Tibial artery (tissue), 4 donors: ENCODE measurements around the gene HDAC2.

Experiments used
- DNase-seq, 2 donors: peaks; one replicate each; pipeline ENCODE4 v3.0.0-alpha.2; 2019
- H3K27ac ChIP-seq, 2 donors: fragments of 200-600 bp; sonication (generic) in 1 of 2; 1 replicate in 1 of 2; 2 replicates in 1 of 2; pipeline ENCODE4 v1.5.1; 2018 to 2019; ENCODE audit warnings: mild to moderate bottlenecking in 1 of 2
- H3K27me3 ChIP-seq, 2 donors: fragments of 200-600 bp; sonication (generic) in 1 of 2; one replicate each; pipeline versions ENCODE4 v1.5.1 to v1.6.0; 2016 to 2019
- H3K36me3 ChIP-seq, 3 donors: fragments of 200-600 bp; sonication (generic) in 2 of 3; one replicate each; pipeline ENCODE4 v1.5.1; 2016 to 2019; ENCODE audit warnings: mild to moderate bottlenecking in 2 of 3
- H3K4me1 ChIP-seq, 4 donors: fragments of 200-600 bp; sonication (generic) in 2 of 4; 1 replicate in 3 of 4; 2 replicates in 1 of 4; pipeline ENCODE4 v1.5.1; 2016 to 2019
- H3K4me3 ChIP-seq, 2 donors: fragments of 200-600 bp; sonication (generic) in 1 of 2; 1 replicate in 1 of 2; 2 replicates in 1 of 2; pipeline ENCODE4 v1.5.1; 2018 to 2019; ENCODE audit warnings: mild to moderate bottlenecking in 2 of 2
- H3K9me3 ChIP-seq, 3 donors: fragments of 200-600 bp; sonication (generic) in 1 of 3; one replicate each; pipeline ENCODE4 v1.5.1; 2016 to 2019
- CTCF ChIP-seq, 2 experiments: fragments of 200-600 bp in 1 of 2; fragments of 450-650 bp in 1 of 2; IDR thresholded peaks; one replicate each; pipeline ENCODE4 v1.5.1; 2017 to 2019; ENCODE audit warnings: antibody characterized with exemption in 2 of 2, mild to moderate bottlenecking in 1 of 2, moderate library complexity in 1 of 2
- intact Hi-C: fragments of 100-400 bp; cut with DNase I; formaldehyde crosslinking; loops from one replicate; pipeline ENCODE4 v1.15.0; 2023; ENCODE audit warnings: low total_unique reads

Gene HDAC2

GRCh38 chr6:114008331-114008730, 37.4 kb upstream of the HDAC2 start:
- H3K9me3 ChIP-seq: no peaks in the 10 kb centered on the region
- no peaks in the 10 kb centered on the region for H3K36me3 ChIP-seq
- no peak overlapping the region for H3K4me3 ChIP-seq
- no peak for DNase-seq
- H3K4me1 ChIP-seq: peaks cover 0 to 4% (median 0%) of the 10 kb centered on the region in 4 donors
- intact Hi-C loops: no loop called here
- no peak overlapping the region for H3K27ac ChIP-seq
- H3K27me3 ChIP-seq: no peaks in the 10 kb centered on the region
- TF ChIP-seq CTCF (IDR thresholded peaks at IDR 0.05): no peak

GRCh38 chr6:114007516-114007915, 36.6 kb upstream of the HDAC2 start:
- no peak for DNase-seq
- no peak for TF ChIP-seq CTCF (IDR thresholded peaks at IDR 0.05)
- Histone ChIP-seq H3K9me3 (no peaks in the 10 kb centered on the region), H3K36me3 (no peaks in the 10 kb centered on the region), H3K4me3 (no peak overlapping the region), H3K27ac (no peak overlapping the region), H3K4me1 (peaks cover 0 to 4% (median 0%) of the 10 kb centered on the region in 4 donors), H3K27me3 (no peaks in the 10 kb centered on the region)
- intact Hi-C loops: no loop called here

- DNase-seq: no peak
- no peaks in the 10 kb centered on the region for H3K36me3 ChIP-seq
- H3K4me3 ChIP-seq: no peak overlapping the region
- intact Hi-C loops: no loop called here
- no peak overlapping the region for H3K27ac ChIP-seq
- no peak for TF ChIP-seq CTCF (IDR thresholded peaks at IDR 0.05)
- H3K27me3 ChIP-seq: no peaks in the 10 kb centered on the region
- peaks cover 3 to 28% (median 8%) of the 10 kb centered on the region in 4 donors for H3K4me1 ChIP-seq
- no peaks in the 10 kb centered on the region for H3K9me3 ChIP-seq
Observed at GRCh38 chr6:114001354-114001753, 30.4 kb upstream of the HDAC2 start.

- no peaks in the 10 kb centered on the region for H3K36me3 ChIP-seq
- no peak for TF ChIP-seq CTCF (IDR thresholded peaks at IDR 0.05)
- H3K4me1 ChIP-seq: peaks cover 7 to 41% (median 16%) of the 10 kb centered on the region in 4 donors
- intact Hi-C loops: no loop called here
- no peak overlapping the region for H3K27ac ChIP-seq
- no peaks in the 10 kb centered on the region for H3K27me3 ChIP-seq
- no peak for DNase-seq
- H3K4me3 ChIP-seq: no peak overlapping the region
- no peaks in the 10 kb centered on the region for H3K9me3 ChIP-seq
Observed at GRCh38 chr6:114000069-114000468, 29.1 kb upstream of the HDAC2 start.

GRCh38 chr6:113999284-113999683, 28.3 kb upstream of the HDAC2 start:
- H3K4me1 ChIP-seq: peaks cover 7 to 48% (median 20%) of the 10 kb centered on the region in 4 donors
- H3K27me3 ChIP-seq: no peaks in the 10 kb centered on the region
- no peak for TF ChIP-seq CTCF (IDR thresholded peaks at IDR 0.05)
- H3K4me3 ChIP-seq: no peak overlapping the region
- intact Hi-C loops: loop anchor here (10.0 kb wide), 1 partner anchor 116 kb away; no protein-coding TSS in a partner anchor
- H3K27ac ChIP-seq: no peak overlapping the region
- no peaks in the 10 kb centered on the region for H3K36me3 ChIP-seq
- no peaks in the 10 kb centered on the region for H3K9me3 ChIP-seq
- DNase-seq: no peak

- TF ChIP-seq CTCF (IDR thresholded peaks at IDR 0.05): no peak
- intact Hi-C loops: loop anchor here (10.0 kb wide), 1 partner anchor 116 kb away; no protein-coding TSS in a partner anchor
- no peaks in the 10 kb centered on the region for H3K9me3 ChIP-seq
- H3K4me1 ChIP-seq: peaks cover 7 to 48% (median 20%) of the 10 kb centered on the region in 4 donors
- no peaks in the 10 kb centered on the region for H3K36me3 ChIP-seq
- H3K27ac ChIP-seq: no peak overlapping the region
- H3K4me3 ChIP-seq: no peak overlapping the region
- no peaks in the 10 kb centered on the region for H3K27me3 ChIP-seq
- no peak for DNase-seq
Observed at GRCh38 chr6:113998811-113999210, 27.9 kb upstream of the HDAC2 start.
